Esophagus squamous epithelium (tissue), 4 donors: ENCODE data around the gene ZC3H14.

Experiments used
- CTCF ChIP-seq, 6 experiments: fragments of 450-650 bp in 4 of 6; fragments of 200-600 bp in 2 of 6; sonication (generic) in 2 of 6; IDR thresholded peaks; one replicate each; pipeline ENCODE4 v1.5.1; 2016 to 2019; ENCODE audit warnings: antibody characterized with exemption in 6 of 6, mild to moderate bottlenecking in 4 of 6, moderate library complexity in 4 of 6
- POLR2A ChIP-seq, 4 donors: fragments of 450-650 bp; IDR thresholded peaks; one replicate each; pipeline ENCODE4 v1.6.1; 2017; ENCODE audit warnings: antibody characterized with exemption in 4 of 4, mild to moderate bottlenecking in 4 of 4, moderate library complexity in 3 of 4

- no peak for TF ChIP-seq CTCF (IDR thresholded peaks at IDR 0.05)
- no peak for TF ChIP-seq POLR2A (IDR thresholded peaks at IDR 0.05)
Measured at GRCh38 chr14:88516861-88517357, 45.9 kb upstream of the ZC3H14 start.
